Measurements from ENCODE around the gene NRN1L. TPM values are rescaled to one million over a fixed set of nuclear protein-coding genes. Genes with fewer than 3 reads are reported as not detected.
A peak's percentile ranks its signal among the peaks of the same experiment; 100 is the strongest.
"Not testable (repeated sequence)": the region's sequence is repeated elsewhere in the genome, so short reads cannot be mapped to it uniquely, and the experiment has no call there.

NRN1L gene
- total and polyA plus RNA-seq, 2 donors (not counting 3 experiments of a cell fraction or from before 2014, with no cell fraction given) = 0.37 TPM; not detected in 1

DNA sequence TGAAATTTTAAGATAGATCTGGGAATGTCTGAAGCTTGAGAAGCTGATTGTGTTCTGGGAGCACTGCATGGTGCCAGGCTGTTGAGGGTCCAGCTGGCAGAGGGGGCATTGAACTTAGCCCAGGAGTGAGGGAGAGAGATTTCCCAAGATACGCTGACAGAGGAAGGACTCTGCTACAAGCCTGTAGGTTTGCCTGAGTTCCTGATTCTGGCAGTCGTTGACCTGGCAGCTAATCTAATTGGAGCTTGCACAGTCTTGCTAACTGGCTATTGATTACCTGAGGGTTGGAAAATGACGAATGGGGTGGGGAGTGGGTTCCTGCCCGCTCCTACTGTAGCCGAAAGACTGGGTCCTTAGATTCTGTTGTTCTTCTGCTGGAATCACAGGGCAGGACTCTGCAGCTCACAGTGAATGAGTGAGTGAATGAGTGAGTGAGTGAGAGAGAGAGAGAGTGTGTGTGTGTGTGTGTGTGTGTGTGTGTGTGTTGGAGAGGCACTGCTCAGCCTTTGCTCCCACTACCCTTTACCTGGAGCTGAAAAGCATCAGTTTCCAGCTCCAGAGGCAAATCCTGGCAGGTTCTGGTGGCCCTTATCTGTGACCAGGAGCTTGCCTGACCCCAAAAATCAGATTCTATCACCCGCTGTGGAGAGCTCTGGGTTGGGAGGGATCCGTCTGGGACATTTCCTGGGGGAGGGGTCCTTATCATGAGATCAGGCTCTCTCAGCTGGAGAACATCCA lies 30.2 kb downstream of the NRN1L start:
- BruUV-seq (replicated peaks) = no TSS peak
- dilution Hi-C loops (cut with MboI; ENCODE audit: extremely low pct_ligation_motif_present, low sequenced_read_pairs) = loop anchor here (25.0 kb wide), 1 partner anchor 228 kb away; no protein-coding TSS in a partner anchor
- no peak overlapping the region for H2AFZ ChIP-seq (ENCODE audit: low read depth, low read length)
- intact Hi-C loops (cut with micrococcal nuclease) = no loop called here
- no peaks in the 10 kb centered on the region for H3K4me1 ChIP-seq (ENCODE audit: control insufficient read depth, extremely low read depth, insufficient read depth, low read length)
- TF ChIP-seq, protein P1, sequence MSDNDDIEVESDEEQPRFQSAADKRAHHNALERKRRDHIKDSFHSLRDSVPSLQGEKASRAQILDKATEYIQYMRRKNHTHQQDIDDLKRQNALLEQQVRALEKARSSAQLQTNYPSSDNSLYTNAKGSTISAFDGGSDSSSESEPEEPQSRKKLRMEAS (IDR thresholded peaks at IDR 0.05; ENCODE audit: insufficient read depth, insufficient read length) = no peak
- TF ChIP-seq POLR2AphosphoS5 (IDR thresholded peaks at IDR 0.05; ENCODE audit: insufficient read depth, low read depth, low read length) (no peak), MYC (IDR thresholded peaks at IDR 0.05; ENCODE audit: low read depth, low read length) (no peak), GATA2 (IDR thresholded peaks at IDR 0.05; ENCODE audit: insufficient read depth, insufficient read length, low read depth, low read length) (no peak), POLR2A (IDR thresholded peaks at IDR 0.05; ENCODE audit: low read depth, low read length) (no peak), FOS (IDR thresholded peaks at IDR 0.05; ENCODE audit: borderline replicate concordance, insufficient read depth, low read length) (no peak), EZH2 (IDR thresholded peaks at IDR 0.05; ENCODE audit: borderline replicate concordance, low read depth, low read length, severe bottlenecking) (no peak)
- TF ChIP-seq, protein P2, sequence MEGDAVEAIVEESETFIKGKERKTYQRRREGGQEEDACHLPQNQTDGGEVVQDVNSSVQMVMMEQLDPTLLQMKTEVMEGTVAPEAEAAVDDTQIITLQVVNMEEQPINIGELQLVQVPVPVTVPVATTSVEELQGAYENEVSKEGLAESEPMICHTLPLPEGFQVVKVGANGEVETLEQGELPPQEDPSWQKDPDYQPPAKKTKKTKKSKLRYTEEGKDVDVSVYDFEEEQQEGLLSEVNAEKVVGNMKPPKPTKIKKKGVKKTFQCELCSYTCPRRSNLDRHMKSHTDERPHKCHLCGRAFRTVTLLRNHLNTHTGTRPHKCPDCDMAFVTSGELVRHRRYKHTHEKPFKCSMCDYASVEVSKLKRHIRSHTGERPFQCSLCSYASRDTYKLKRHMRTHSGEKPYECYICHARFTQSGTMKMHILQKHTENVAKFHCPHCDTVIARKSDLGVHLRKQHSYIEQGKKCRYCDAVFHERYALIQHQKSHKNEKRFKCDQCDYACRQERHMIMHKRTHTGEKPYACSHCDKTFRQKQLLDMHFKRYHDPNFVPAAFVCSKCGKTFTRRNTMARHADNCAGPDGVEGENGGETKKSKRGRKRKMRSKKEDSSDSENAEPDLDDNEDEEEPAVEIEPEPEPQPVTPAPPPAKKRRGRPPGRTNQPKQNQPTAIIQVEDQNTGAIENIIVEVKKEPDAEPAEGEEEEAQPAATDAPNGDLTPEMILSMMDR (IDR thresholded peaks at IDR 0.05; ENCODE audit: extremely low read depth in 1 of 2, insufficient read depth in 1 of 2, low read depth in 1 of 2, low read length in 2 of 2) = no peak
- no peaks in the 10 kb centered on the region for H3K79me2 ChIP-seq (ENCODE audit: control insufficient read depth, insufficient read depth, low read length)
- no peaks in the 10 kb centered on the region for H3K9me3 ChIP-seq (replicated peaks; ENCODE audit: control insufficient read depth, insufficient read depth, low read length)
- no peak overlapping the region for H3K4me2 ChIP-seq (ENCODE audit: insufficient read depth, low read length)
- no peak overlapping the region for H3K9ac ChIP-seq (replicated peaks; ENCODE audit: extremely low read depth, insufficient read depth, low read length)
- H4K20me1 ChIP-seq (replicated peaks; ENCODE audit: control insufficient read depth, extremely low read depth, insufficient read depth, low read length) = no peaks in the 10 kb centered on the region
- POLR2A ChIA-PET = no interaction called here
- no peak overlapping the region for H3K27ac ChIP-seq (ENCODE audit: insufficient read depth, low read depth, low read length)
- no peaks in the 10 kb centered on the region for H3K27me3 ChIP-seq (ENCODE audit: control insufficient read depth in 2 of 2, insufficient read depth in 2 of 2, low read length in 2 of 2)
- H3K36me3 ChIP-seq (ENCODE audit: control insufficient read depth in 2 of 2, extremely low read depth in 1 of 2, insufficient read depth in 2 of 2, low read length in 2 of 2) = peaks cover 0 to 13% of the 10 kb centered on the region in 2 experiments
- CTCF ChIA-PET = interaction anchor here (0.5 to 2.4 kb wide), 7 partner anchors 11 to 126 kb away, joined by 3 to 8 read pairs (median 4); no protein-coding TSS in a partner anchor
- no peak for FAIRE-seq
- H3K4me3 ChIP-seq (replicated peaks in 1 of 3; ENCODE audit: insufficient read depth in 1 of 3, low read depth in 1 of 3, low read length in 3 of 3) = no peak overlapping the region
- DNase-seq (ENCODE audit: low read depth, low spot score) = no peak
- H3K9me1 ChIP-seq (replicated peaks; ENCODE audit: control insufficient read depth, extremely low read depth, insufficient read depth, low read length) = no peaks in the 10 kb centered on the region

DNA sequence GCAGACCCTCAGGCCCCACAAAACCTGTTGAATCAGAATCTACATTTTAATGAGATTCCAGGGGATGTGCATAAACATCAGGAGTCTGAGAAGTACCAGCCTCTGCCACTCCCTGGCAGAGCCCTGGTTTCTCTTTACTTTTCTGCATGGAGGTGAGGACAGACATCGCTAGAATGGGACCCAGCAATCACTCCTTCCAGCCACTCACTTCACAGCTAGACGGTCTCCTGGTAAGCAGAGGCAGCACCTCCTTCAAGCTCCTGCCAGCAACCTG lies 30.7 kb downstream of the NRN1L start:
- DNase-seq (ENCODE audit: low read depth, low spot score); H3K4me3 ChIP-seq (replicated peaks in 1 of 3; ENCODE audit: insufficient read depth in 1 of 3, low read depth in 1 of 3, low read length in 3 of 3); H3K27me3 ChIP-seq (ENCODE audit: control insufficient read depth in 2 of 2, insufficient read depth in 2 of 2, low read length in 2 of 2); intact Hi-C loops (cut with micrococcal nuclease); H3K9ac ChIP-seq (replicated peaks; ENCODE audit: extremely low read depth, insufficient read depth, low read length); H3K4me2 ChIP-seq (ENCODE audit: insufficient read depth, low read length); H3K9me3 ChIP-seq (replicated peaks; ENCODE audit: control insufficient read depth, insufficient read depth, low read length); BruUV-seq (replicated peaks); H3K4me1 ChIP-seq (ENCODE audit: control insufficient read depth, extremely low read depth, insufficient read depth, low read length); H3K79me2 ChIP-seq (ENCODE audit: control insufficient read depth, insufficient read depth, low read length); POLR2A ChIA-PET; H3K9me1 ChIP-seq (replicated peaks; ENCODE audit: control insufficient read depth, extremely low read depth, insufficient read depth, low read length); H3K27ac ChIP-seq (ENCODE audit: insufficient read depth, low read depth, low read length); H4K20me1 ChIP-seq (replicated peaks; ENCODE audit: control insufficient read depth, extremely low read depth, insufficient read depth, low read length); H2AFZ ChIP-seq (ENCODE audit: low read depth, low read length): not testable (repeated sequence)
- dilution Hi-C loops (cut with MboI; ENCODE audit: extremely low pct_ligation_motif_present, low sequenced_read_pairs) = loop anchor here (25.0 kb wide), 1 partner anchor 228 kb away; no protein-coding TSS in a partner anchor
- CTCF ChIA-PET = interaction anchor here (0.5 to 2.4 kb wide), 6 partner anchors 11 to 125 kb away, joined by 3 to 7 read pairs (median 4); no protein-coding TSS in a partner anchor
- H3K36me3 ChIP-seq (ENCODE audit: control insufficient read depth in 2 of 2, extremely low read depth in 1 of 2, insufficient read depth in 2 of 2, low read length in 2 of 2) = peaks cover 0 to 13% of the 10 kb centered on the region in 2 experiments
- peak; percentile 8 for FAIRE-seq
